Gastrocnemius medialis (tissue), 4 donors: ENCODE data around the gene TAAR1. TPM values are rescaled to one million over a fixed set of nuclear protein-coding genes. Genes with fewer than 3 reads are reported as not detected.

Experiments
- ATAC-seq, 2 donors: fragments of 150-250 bp; one replicate each; pipeline ENCODE4 v1.9.1; 2016
- DNase-seq, 2 donors: peaks; one replicate each; pipeline ENCODE4 v3.0.0-alpha.2; 2019
- H3K27ac ChIP-seq, 4 donors: fragments of 200-600 bp; sonication (generic); 1 replicate in 1 of 4; 2 replicates in 3 of 4; pipeline ENCODE4 v1.5.1; 2016 to 2018; ENCODE audit warnings: mild to moderate bottlenecking in 2 of 4, moderate library complexity in 1 of 4
- H3K27me3 ChIP-seq, 3 donors: fragments of 200-600 bp; sonication (generic) in 2 of 3; 1 replicate in 1 of 3; 2 replicates in 2 of 3; pipeline versions ENCODE4 v1.5.1 to v1.6.0; 2016 to 2019; ENCODE audit warnings: mild to moderate bottlenecking in 1 of 3, moderate library complexity in 1 of 3
- H3K36me3 ChIP-seq, 2 donors: fragments of 200-600 bp; sonication (generic) in 1 of 2; one replicate each; pipeline ENCODE4 v1.5.1; 2017 to 2018
- H3K4me1 ChIP-seq, 2 donors: fragments of 200-600 bp; sonication (generic) in 1 of 2; one replicate each; pipeline ENCODE4 v1.5.1; 2016 to 2017; ENCODE audit warnings: mild to moderate bottlenecking in 2 of 2
- H3K4me3 ChIP-seq, 4 donors: fragments of 200-600 bp; sonication (generic) in 3 of 4; 1 replicate in 1 of 4; 2 replicates in 3 of 4; pipeline ENCODE4 v1.5.1; 2016 to 2019; ENCODE audit warnings: mild to moderate bottlenecking in 2 of 4
- H3K9me3 ChIP-seq, 3 donors: fragments of 200-600 bp; sonication (generic) in 2 of 3; 1 replicate in 1 of 3; 2 replicates in 2 of 3; pipeline ENCODE4 v1.5.1; 2016 to 2019
- POLR2A ChIP-seq, 2 donors: fragments of 450-650 bp; IDR thresholded peaks; one replicate each; pipeline ENCODE4 v1.6.1; 2017; ENCODE audit warnings: antibody characterized with exemption in 2 of 2, mild to moderate bottlenecking in 2 of 2, moderate library complexity in 2 of 2
- in situ Hi-C, 4 donors: fragments of 200-750 bp; cut with MboI; loops; one replicate each; pipeline versions ENCODE4 v1.15.0 to v1.8.0; 2017; ENCODE audit warnings: low sequenced_read_pairs in 4 of 4
- intact Hi-C: fragments of 100-400 bp; cut with DNase I; formaldehyde crosslinking; loops from one replicate; pipeline ENCODE4 v1.15.1; 2023; ENCODE audit warnings: low total_unique reads
- total RNA-seq, 4 donors: library from RNA; depleted of rRNA; stranded (reverse); fragments of >200 nt; gene quantifications; one replicate each; pipeline versions ENCODE4 v1.1.0 to v1.2.3, GENCODE V29; 2016
- TF ChIP-seq, protein P1 (sequence below), 5 experiments: fragments of 450-650 bp in 3 of 5; fragments of 200-600 bp in 2 of 5; sonication (generic) in 2 of 5; IDR thresholded peaks in 4 of 5; conservative IDR thresholded peaks in 1 of 5; 1 replicate in 4 of 5; 2 replicates in 1 of 5; pipeline ENCODE4 v1.5.1; 2016 to 2019; ENCODE audit warnings: antibody characterized with exemption in 5 of 5, mild to moderate bottlenecking in 3 of 5, moderate library complexity in 3 of 5

TAAR1 gene
- total RNA-seq, 4 donors from 2014 or later, result not detected

DNA sequence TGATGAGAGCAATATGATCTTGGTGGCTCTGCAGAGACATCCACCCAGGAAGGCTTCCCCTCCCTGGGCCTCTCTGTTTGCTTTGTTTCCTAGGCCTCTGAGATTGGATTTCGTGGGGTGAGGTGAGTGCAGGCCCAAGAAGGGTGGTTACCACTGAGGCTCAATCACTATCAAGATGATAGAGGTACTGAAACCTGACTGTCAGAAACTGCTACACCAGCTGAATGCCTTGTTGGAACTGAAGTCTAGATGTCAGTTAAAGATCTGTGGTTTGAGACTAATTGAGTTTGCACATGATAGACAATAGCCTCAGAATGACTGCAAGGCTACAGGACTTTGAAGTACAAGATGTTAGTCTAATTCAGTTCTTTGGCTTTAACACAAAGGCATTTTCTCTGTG, 39.6 kb upstream of the TAAR1 start:
- H3K4me3 ChIP-seq, result no peak overlapping the region
- no peaks in the 10 kb centered on the region for H3K9me3 ChIP-seq
- ATAC-seq (no peak), DNase-seq (no peak)
- in situ Hi-C loops, result no loop called here
- no peaks in the 10 kb centered on the region for H3K27me3 ChIP-seq
- H3K4me1 ChIP-seq, result no peaks in the 10 kb centered on the region
- intact Hi-C loops, result no loop called here
- no peak overlapping the region for H3K27ac ChIP-seq
- no peak for TF ChIP-seq POLR2A (IDR thresholded peaks at IDR 0.05)
- TF ChIP-seq, protein P1, sequence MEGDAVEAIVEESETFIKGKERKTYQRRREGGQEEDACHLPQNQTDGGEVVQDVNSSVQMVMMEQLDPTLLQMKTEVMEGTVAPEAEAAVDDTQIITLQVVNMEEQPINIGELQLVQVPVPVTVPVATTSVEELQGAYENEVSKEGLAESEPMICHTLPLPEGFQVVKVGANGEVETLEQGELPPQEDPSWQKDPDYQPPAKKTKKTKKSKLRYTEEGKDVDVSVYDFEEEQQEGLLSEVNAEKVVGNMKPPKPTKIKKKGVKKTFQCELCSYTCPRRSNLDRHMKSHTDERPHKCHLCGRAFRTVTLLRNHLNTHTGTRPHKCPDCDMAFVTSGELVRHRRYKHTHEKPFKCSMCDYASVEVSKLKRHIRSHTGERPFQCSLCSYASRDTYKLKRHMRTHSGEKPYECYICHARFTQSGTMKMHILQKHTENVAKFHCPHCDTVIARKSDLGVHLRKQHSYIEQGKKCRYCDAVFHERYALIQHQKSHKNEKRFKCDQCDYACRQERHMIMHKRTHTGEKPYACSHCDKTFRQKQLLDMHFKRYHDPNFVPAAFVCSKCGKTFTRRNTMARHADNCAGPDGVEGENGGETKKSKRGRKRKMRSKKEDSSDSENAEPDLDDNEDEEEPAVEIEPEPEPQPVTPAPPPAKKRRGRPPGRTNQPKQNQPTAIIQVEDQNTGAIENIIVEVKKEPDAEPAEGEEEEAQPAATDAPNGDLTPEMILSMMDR (IDR thresholded peaks at IDR 0.05 in 4 of 5, conservative IDR thresholded peaks at IDR 0.05 in 1 of 5), result no peak
- no peaks in the 10 kb centered on the region for H3K36me3 ChIP-seq

DNA sequence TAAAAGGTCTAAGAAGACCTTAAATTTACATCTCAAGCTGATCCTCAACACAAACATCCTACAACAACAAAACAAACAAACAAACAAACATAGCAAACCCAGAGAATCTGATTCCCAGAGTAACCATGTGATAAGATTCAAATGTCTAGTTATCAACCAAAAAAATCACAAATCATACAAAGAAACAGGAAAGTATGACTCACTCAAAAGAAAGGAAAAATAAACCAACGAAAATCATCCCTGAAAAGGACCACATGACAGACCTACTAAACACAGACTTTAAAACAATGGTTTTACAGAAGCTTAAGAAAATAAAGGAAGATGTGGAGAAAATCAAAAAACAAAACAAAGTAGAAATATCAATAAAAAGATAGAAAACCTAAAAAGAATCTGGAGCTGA, 36.8 kb upstream of the TAAR1 start:
- Histone ChIP-seq H3K27me3 (no peaks in the 10 kb centered on the region), H3K36me3 (no peaks in the 10 kb centered on the region), H3K9me3 (no peaks in the 10 kb centered on the region), H3K27ac (no peak overlapping the region), H3K4me1 (no peaks in the 10 kb centered on the region), H3K4me3 (no peak overlapping the region)
- ATAC-seq (no peak), DNase-seq (no peak)
- TF ChIP-seq POLR2A (IDR thresholded peaks at IDR 0.05), result no peak
- TF ChIP-seq, protein P1 (IDR thresholded peaks at IDR 0.05 in 4 of 5, conservative IDR thresholded peaks at IDR 0.05 in 1 of 5), result no peak
- in situ Hi-C loops, result no loop called here
- intact Hi-C loops, result no loop called here

DNA sequence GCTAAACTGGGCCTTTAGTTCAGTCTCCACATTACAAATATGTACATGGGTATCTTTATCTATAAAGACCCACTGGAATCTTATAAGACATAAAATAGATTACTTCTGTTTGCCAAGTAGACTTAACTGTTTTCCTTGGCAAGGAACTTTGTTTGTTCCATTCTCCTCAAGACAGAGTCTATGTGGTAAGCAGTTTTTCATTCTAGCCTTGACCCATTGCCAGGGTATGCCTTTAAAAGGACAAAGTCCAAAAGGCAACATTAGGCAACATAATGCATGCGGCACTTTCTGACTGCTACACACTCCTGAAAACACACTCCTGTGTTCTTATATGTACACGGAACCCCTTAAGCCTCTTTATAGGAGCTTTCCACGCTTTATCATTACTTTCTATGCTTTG, 34.5 kb upstream of the TAAR1 start:
- Histone ChIP-seq H3K27me3 (no peaks in the 10 kb centered on the region), H3K36me3 (no peaks in the 10 kb centered on the region), H3K9me3 (no peaks in the 10 kb centered on the region), H3K27ac (no peak overlapping the region), H3K4me3 (no peak overlapping the region), H3K4me1 (no peaks in the 10 kb centered on the region)
- DNase-seq (no peak), ATAC-seq (no peak)
- in situ Hi-C loops (no loop called here), intact Hi-C loops (no loop called here)
- TF ChIP-seq, protein P1 (IDR thresholded peaks at IDR 0.05 in 4 of 5, conservative IDR thresholded peaks at IDR 0.05 in 1 of 5), result no peak
- TF ChIP-seq POLR2A (IDR thresholded peaks at IDR 0.05), result no peak

DNA sequence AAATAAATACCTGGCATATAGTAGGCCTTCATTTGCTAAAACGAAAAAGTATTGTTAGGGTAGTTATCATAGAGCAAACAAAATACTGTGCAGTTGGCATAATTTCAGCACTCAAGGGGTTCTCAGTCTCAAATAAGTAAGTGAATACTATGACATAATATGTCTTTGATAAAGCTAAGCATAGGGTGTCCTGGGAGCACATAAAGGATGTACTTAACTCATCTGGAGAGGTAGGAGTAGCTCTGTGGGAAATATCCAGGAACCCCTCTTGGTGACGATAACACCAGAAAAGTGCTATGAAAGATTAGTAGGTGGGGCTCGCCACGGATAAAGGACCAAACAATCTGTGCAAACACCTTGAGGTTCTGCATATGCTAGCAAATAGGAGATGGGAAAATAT, 31.7 kb upstream of the TAAR1 start:
- in situ Hi-C loops (no loop called here), intact Hi-C loops (no loop called here)
- H3K27me3 ChIP-seq, result no peaks in the 10 kb centered on the region
- no peak overlapping the region for H3K4me3 ChIP-seq
- no peaks in the 10 kb centered on the region for H3K9me3 ChIP-seq
- H3K27ac ChIP-seq, result no peak overlapping the region
- ATAC-seq (no peak), DNase-seq (no peak)
- TF ChIP-seq, protein P1 (IDR thresholded peaks at IDR 0.05 in 4 of 5, conservative IDR thresholded peaks at IDR 0.05 in 1 of 5), result no peak
- TF ChIP-seq POLR2A (IDR thresholded peaks at IDR 0.05), result no peak
- H3K4me1 ChIP-seq, result no peaks in the 10 kb centered on the region
- no peaks in the 10 kb centered on the region for H3K36me3 ChIP-seq

DNA sequence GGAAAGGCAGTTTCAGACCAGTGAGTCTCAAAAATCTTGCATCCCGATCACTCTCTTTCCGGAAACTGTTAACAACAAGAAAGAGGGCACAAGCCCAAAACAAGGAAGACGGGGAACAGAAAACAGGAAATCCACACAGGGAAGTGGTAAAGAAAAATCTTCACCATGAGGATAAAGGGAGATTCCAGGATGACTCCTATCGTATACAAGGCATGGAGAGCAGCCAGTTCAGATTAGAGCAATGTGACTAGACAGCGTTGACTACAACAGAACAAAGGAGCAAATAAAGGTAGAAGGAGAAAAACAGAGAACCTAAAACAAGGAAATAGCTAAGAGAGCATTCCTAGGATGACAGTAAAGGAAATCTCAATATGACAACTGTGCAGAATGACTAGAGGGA, 28.3 kb upstream of the TAAR1 start:
- Histone ChIP-seq H3K27ac (no peak overlapping the region), H3K27me3 (no peaks in the 10 kb centered on the region), H3K9me3 (no peaks in the 10 kb centered on the region), H3K36me3 (no peaks in the 10 kb centered on the region), H3K4me1 (no peaks in the 10 kb centered on the region), H3K4me3 (no peak overlapping the region)
- no peak for TF ChIP-seq POLR2A (IDR thresholded peaks at IDR 0.05)
- TF ChIP-seq, protein P1 (IDR thresholded peaks at IDR 0.05 in 4 of 5, conservative IDR thresholded peaks at IDR 0.05 in 1 of 5), result no peak
- intact Hi-C loops (no loop called here), in situ Hi-C loops (no loop called here)
- ATAC-seq, result no peak
- DNase-seq, result no peak
